ENCODE measurements around the gene ZNF121.

The ZNF121 gene

GRCh38 chr19:9584073-9584833 lies at the start of gene ZNF121:
TSS of gene ZNF121 (minus strand) at chr19:9584504. CDS start at chr19:9568097, 16,407 bp downstream.
- Histone ChIP-seq H3K4me3 (replicated peaks; ENCODE audit: low read depth, low read length) (peak within 1 kb of the TSS; percentile 67), H3K36me3 (ENCODE audit: control insufficient read depth, insufficient read depth, low read length) (peaks cover 1% of the 10 kb centered on the region; the same call in 1 of the 2 replicates), H3K27me3 (replicated peaks; ENCODE audit: control insufficient read depth, insufficient read depth, low read length) (no peaks in the 10 kb centered on the region)
- peak; percentile 91 for DNase-seq (ENCODE audit: extremely low read depth, insufficient read length)
- TF ChIP-seq CTCF (IDR thresholded peaks at IDR 0.05; ENCODE audit: insufficient read depth, low read length, poor library complexity, severe bottlenecking) = no peak

GRCh38 chr19:9627856-9628255 lies 43.6 kb upstream of the ZNF121 start:
- no peak for TF ChIP-seq CTCF (IDR thresholded peaks at IDR 0.05; ENCODE audit: insufficient read depth, low read length, poor library complexity, severe bottlenecking)
- no peak overlapping the region for H3K4me3 ChIP-seq (replicated peaks; ENCODE audit: low read depth, low read length)
- H3K36me3 ChIP-seq (ENCODE audit: control insufficient read depth, insufficient read depth, low read length) = no peaks in the 10 kb centered on the region; the same call in 1 of the 2 replicates
- DNase-seq (ENCODE audit: extremely low read depth, insufficient read length) = no peak
- H3K27me3 ChIP-seq (replicated peaks; ENCODE audit: control insufficient read depth, insufficient read depth, low read length) = no peaks in the 10 kb centered on the region

- Histone ChIP-seq H3K27me3 (replicated peaks; ENCODE audit: control insufficient read depth, insufficient read depth, low read length) (no peaks in the 10 kb centered on the region), H3K4me3 (replicated peaks; ENCODE audit: low read depth, low read length) (peak overlapping the region; percentile 26; the same call in 1 of the 2 replicates), H3K36me3 (ENCODE audit: control insufficient read depth, insufficient read depth, low read length) (peaks cover 4% of the 10 kb centered on the region)
- no peak for DNase-seq (ENCODE audit: extremely low read depth, insufficient read length)
- TF ChIP-seq CTCF (IDR thresholded peaks at IDR 0.05; ENCODE audit: insufficient read depth, low read length, poor library complexity, severe bottlenecking) = no peak
These were observed 38.2 kb upstream of the ZNF121 start for GRCh38 chr19:9622531-9622930.

- H3K4me3 ChIP-seq (replicated peaks; ENCODE audit: low read depth, low read length) = peak within 1 kb of the TSS; percentile 100
- peak; percentile 89 for DNase-seq (ENCODE audit: extremely low read depth, insufficient read length)
- peaks cover 4% of the 10 kb centered on the region for H3K36me3 ChIP-seq (ENCODE audit: control insufficient read depth, insufficient read depth, low read length)
- H3K27me3 ChIP-seq (replicated peaks; ENCODE audit: control insufficient read depth, insufficient read depth, low read length) = no peaks in the 10 kb centered on the region
- TF ChIP-seq CTCF (IDR thresholded peaks at IDR 0.05; ENCODE audit: insufficient read depth, low read length, poor library complexity, severe bottlenecking) = no peak
These were observed 37.1 kb upstream of the ZNF121 start, which contains the start of gene ZNF561 for GRCh38 chr19:9621156-9622037. TSS of gene ZNF561 (minus strand) at chr19:9621232. CDS start at chr19:9619456, 1,776 bp downstream.

GRCh38 chr19:9620842-9621155 lies 36.5 kb upstream of the ZNF121 start:
- TF ChIP-seq CTCF (IDR thresholded peaks at IDR 0.05; ENCODE audit: insufficient read depth, low read length, poor library complexity, severe bottlenecking) = no peak
- Histone ChIP-seq H3K36me3 (ENCODE audit: control insufficient read depth, insufficient read depth, low read length) (peaks cover 4% of the 10 kb centered on the region), H3K4me3 (replicated peaks; ENCODE audit: low read depth, low read length) (peak overlapping the region; percentile 100), H3K27me3 (replicated peaks; ENCODE audit: control insufficient read depth, insufficient read depth, low read length) (no peaks in the 10 kb centered on the region)
- DNase-seq (ENCODE audit: extremely low read depth, insufficient read length) = no peak

Data from GM06990 (cell line).